Heart right ventricle (tissue), 16 donors: ENCODE results near the gene PLD4. TPM values are rescaled to one million over a fixed set of nuclear protein-coding genes. Genes with fewer than 3 reads are reported as not detected.

Source experiments
- ATAC-seq, 8 donors: fragments of 200-7000 bp; cut with Tn5 transposase; one replicate each; pipeline ENCODE4 v1.9.1; 2020; ENCODE audit warnings: mild to moderate bottlenecking in 8 of 8, moderate library complexity in 8 of 8, moderate number of reproducible peaks in 1 of 8
- DNase-seq, 2 donors: peaks; one replicate each; pipeline ENCODE4 v3.0.0-alpha.2; 2020
- H3K27ac ChIP-seq, 10 donors: fragments of 200-600 bp; sonication (generic) in 2 of 10; one replicate each; pipeline versions ENCODE4 v1.5.0 to v1.8.0; 2020 to 2022; ENCODE audit warnings: mild to moderate bottlenecking in 3 of 10
- H3K27me3 ChIP-seq, 7 donors: fragments of 200-600 bp; one replicate each; pipeline ENCODE4 v1.8.0; 2021 to 2022; ENCODE audit warnings: mild to moderate bottlenecking in 2 of 7
- H3K36me3 ChIP-seq, 9 donors: fragments of 200-600 bp; sonication (generic) in 1 of 9; one replicate each; pipeline versions ENCODE4 v1.5.0 to v1.8.0; 2020 to 2022; ENCODE audit warnings: mild to moderate bottlenecking in 2 of 9
- H3K4me1 ChIP-seq, 9 donors: fragments of 200-600 bp; sonication (generic) in 1 of 9; one replicate each; pipeline versions ENCODE4 v1.5.0 to v1.8.0; 2020 to 2022; ENCODE audit warnings: mild to moderate bottlenecking in 4 of 9
- H3K4me3 ChIP-seq, 10 donors: fragments of 200-600 bp; sonication (generic) in 2 of 10; one replicate each; pipeline versions ENCODE4 v1.5.0 to v1.8.0; 2020 to 2022; ENCODE audit warnings: mild to moderate bottlenecking in 7 of 10, moderate library complexity in 2 of 10
- H3K9me3 ChIP-seq, 11 donors: fragments of 200-600 bp in 10 of 11; sonication (generic) in 2 of 11; one replicate each; pipeline versions ENCODE4 v1.5.0 to v1.8.0; 2013 to 2022; ENCODE audit warnings: mild to moderate bottlenecking in 2 of 11, control low read depth in 1 of 11, moderate library complexity in 1 of 11
- WGBS, 2 donors: extraction: QIAGEN DNeasy Blood & Tissue Kit; methylation state at CpG; one replicate each; pipeline ENCODE4 v1.1.7; 2013; ENCODE audit warnings: inconsistent platforms in 1 of 2; 5-methylcytosine and 5-hydroxymethylcytosine counted together
- intact Hi-C, 10 donors: fragments of 100-400 bp; cut with DNase I; formaldehyde crosslinking; loops; one replicate each; pipeline versions ENCODE4 v1.11.1 to v1.14.2; 2022
- long read RNA-seq, 3 donors: library from polyadenylated mRNA; unstranded; transcript quantifications; one replicate each; pipeline ENCODE4 v2.0.0, GENCODE V29; 2020 to 2021
- polyA plus RNA-seq, 2 donors: library from polyadenylated mRNA; stranded (reverse); fragments of 200-250 nt; gene quantifications; one replicate each; pipeline ENCODE4 v1.2.3, GENCODE V29; 2013
- total RNA-seq, 10 donors: library from RNA; stranded (reverse); fragmentation: NEBNext Ultra II Directional in 3 of 10; extraction: Animal tissue kit (Norgen Biotek cat#: 25700) in 3 of 10; gene quantifications; one replicate each; pipeline versions ENCODE4 v1.2.1 to v1.2.4, GENCODE V29; 2021 to 2023
- TF ChIP-seq, protein P1 (sequence below), 9 donors: fragments of 200-600 bp; sonication (generic) in 2 of 9; IDR thresholded peaks; one replicate each; pipeline versions ENCODE4 v1.5.0 to v1.8.0; 2021 to 2022; ENCODE audit warnings: antibody characterized with exemption in 9 of 9, mild to moderate bottlenecking in 5 of 9, moderate library complexity in 1 of 9
- donor health status: Arrhythmogenic right ventricular cardiomyopathy.
- donor health status: ischemic (EF 13 %, LVEDD 7.1; RV severe dilation, severe dysfunction).
- donor health status: healthy with polysubstance abuse.
- donor health status: DM: no; HTN: yes; CAD: no.
- donor health status: DM: no; HTN: no; CAD: no.
- donor health status: ischemic (EF 25% LVEDD 6.9; RV normal size, moderate dysfunction).
- donor health status: ischemic (EF 25% LVEDD 5.7; RV mildly dilated, moderate dysfunction).
- donor health status: healthy.
- donor health status: DM: yes; HTN: yes; CAD: no.
- donor health status: Ischemic cardiomyopathy.
- donor health status: ischemic (EF 35%, LVEDD 5.7; RV mildly dilated, moderate dysfunction).
- donor health status: nonischemic (EF 11% LVEDD 7.7; RV severe dilation, severe dysfunction).
- donor health status: DM: yes; HTN: yes; CAD: no.
- donor health status: PGD.
- donor health status: ischemic (EF 29% LVEDD 5.4; RV normal size, mild dysfunction).
- donor health status: nonischemic (EF 23%, LVEDD 6.1; RV moderate dilation, normal function).

PLD4 gene, protein sequence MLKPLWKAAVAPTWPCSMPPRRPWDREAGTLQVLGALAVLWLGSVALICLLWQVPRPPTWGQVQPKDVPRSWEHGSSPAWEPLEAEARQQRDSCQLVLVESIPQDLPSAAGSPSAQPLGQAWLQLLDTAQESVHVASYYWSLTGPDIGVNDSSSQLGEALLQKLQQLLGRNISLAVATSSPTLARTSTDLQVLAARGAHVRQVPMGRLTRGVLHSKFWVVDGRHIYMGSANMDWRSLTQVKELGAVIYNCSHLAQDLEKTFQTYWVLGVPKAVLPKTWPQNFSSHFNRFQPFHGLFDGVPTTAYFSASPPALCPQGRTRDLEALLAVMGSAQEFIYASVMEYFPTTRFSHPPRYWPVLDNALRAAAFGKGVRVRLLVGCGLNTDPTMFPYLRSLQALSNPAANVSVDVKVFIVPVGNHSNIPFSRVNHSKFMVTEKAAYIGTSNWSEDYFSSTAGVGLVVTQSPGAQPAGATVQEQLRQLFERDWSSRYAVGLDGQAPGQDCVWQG
- total RNA-seq: under 1 TPM in 9 of 10 donors, not detected in 1; 0.23 to 0.91 (median 0.50) TPM
- under 1 TPM; 0.07 to 0.13 TPM for polyA plus RNA-seq
- long read RNA-seq, donor 1: 0 reads
- long read RNA-seq, donor 2: 0 reads
- long read RNA-seq, donor 3: 0 reads

DNA sequence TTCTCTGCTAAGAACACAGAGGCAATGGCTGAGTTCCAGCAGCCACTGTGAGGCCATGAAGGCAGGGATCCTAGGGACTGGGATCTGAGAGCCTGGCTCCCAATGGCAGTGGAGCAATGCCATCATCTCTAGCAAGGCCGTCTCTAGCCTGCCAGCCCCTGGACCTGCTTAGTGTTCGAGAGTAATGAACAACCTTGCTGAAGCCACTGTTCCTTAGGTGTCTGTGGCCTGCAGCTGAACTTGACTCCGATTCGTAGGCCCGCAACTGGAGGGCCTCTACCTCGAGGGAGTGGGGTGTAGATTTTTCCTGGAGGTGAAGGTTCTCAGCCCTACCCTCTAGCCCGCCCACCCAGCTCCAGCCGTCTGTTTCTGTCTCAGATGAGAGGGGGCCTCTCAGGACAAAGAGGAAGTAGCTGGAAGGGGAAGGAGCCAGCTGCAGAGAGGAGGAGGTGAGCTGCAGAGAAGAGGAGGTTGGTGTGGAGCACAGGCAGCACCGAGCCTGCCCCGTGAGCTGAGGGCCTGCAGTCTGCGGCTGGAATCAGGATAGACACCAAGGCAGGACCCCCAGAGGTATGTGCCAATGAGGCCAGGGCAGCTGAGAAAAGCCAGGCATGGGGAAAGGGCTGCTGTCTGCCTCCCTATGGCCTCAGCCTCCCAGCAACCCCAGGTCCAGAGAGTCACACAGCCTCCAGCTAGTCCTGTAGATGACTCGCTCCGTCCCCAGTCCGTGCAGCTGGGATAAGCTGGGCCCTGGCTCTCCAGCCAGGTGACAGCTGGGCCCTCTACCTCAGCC is at the start of gene PLD4:
TSS of gene PLD4 (plus strand) at position 459 of the 793 bp plus-strand sequence. CDS start 2,262 bp downstream, outside the sequence.
- TF ChIP-seq, protein P1, sequence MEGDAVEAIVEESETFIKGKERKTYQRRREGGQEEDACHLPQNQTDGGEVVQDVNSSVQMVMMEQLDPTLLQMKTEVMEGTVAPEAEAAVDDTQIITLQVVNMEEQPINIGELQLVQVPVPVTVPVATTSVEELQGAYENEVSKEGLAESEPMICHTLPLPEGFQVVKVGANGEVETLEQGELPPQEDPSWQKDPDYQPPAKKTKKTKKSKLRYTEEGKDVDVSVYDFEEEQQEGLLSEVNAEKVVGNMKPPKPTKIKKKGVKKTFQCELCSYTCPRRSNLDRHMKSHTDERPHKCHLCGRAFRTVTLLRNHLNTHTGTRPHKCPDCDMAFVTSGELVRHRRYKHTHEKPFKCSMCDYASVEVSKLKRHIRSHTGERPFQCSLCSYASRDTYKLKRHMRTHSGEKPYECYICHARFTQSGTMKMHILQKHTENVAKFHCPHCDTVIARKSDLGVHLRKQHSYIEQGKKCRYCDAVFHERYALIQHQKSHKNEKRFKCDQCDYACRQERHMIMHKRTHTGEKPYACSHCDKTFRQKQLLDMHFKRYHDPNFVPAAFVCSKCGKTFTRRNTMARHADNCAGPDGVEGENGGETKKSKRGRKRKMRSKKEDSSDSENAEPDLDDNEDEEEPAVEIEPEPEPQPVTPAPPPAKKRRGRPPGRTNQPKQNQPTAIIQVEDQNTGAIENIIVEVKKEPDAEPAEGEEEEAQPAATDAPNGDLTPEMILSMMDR (IDR thresholded peaks at IDR 0.05): no peak
- Histone ChIP-seq H3K36me3 (no peaks in the 10 kb centered on the region), H3K27me3 (peaks cover 0 to 18% (median 5%) of the 10 kb centered on the region in 7 donors), H3K9me3 (peaks cover 0 to 9% (median 0%) of the 10 kb centered on the region in 11 donors), H3K4me3 (peak within 1 kb of the TSS in 1 of 10 donors; percentile 6), H3K27ac (no peak within 1 kb of the TSS), H3K4me1 (peaks cover 0 to 25% (median 0%) of the 10 kb centered on the region in 9 donors)
- no peak for ATAC-seq
- DNase-seq: no peak
- 78 to 81% methylated on average over 14 of the region's 14 CpGs for WGBS, 2 donors
- intact Hi-C loops: no loop called here

DNA sequence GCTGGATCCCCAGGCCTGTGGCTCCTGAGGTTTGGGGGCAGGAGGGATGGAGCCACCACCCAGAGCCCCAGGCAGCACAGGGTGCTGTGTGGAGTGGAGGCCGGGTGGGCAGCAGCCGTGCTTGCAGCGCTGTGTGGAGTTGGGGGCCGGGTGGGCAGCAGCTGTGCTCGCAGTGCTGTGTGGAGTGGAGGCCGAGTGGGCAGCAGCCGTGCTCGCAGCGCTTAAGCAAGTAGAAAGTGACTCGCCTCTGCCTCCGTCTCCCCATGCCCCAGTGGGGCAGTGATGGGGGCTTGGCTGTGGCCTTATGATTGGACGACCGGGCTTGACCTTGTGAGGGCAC is 49.3 kb upstream of the PLD4 start:
- 96 to 98% methylated on average over 13 of the region's 13 CpGs for WGBS, 2 donors
- peak in 1 of 2 donors; percentile 7 for DNase-seq
- intact Hi-C loops: no loop called here
- no peak overlapping the region for H3K4me3 ChIP-seq
- H3K27ac ChIP-seq: no peak overlapping the region
- no peaks in the 10 kb centered on the region for H3K27me3 ChIP-seq
- peaks cover 0 to 12% (median 4%) of the 10 kb centered on the region in 9 donors for H3K4me1 ChIP-seq
- H3K9me3 ChIP-seq: no peaks in the 10 kb centered on the region
- TF ChIP-seq, protein P1 (IDR thresholded peaks at IDR 0.05): no peak
- ATAC-seq: no peak
- peaks cover 0 to 27% (median 0%) of the 10 kb centered on the region in 9 donors for H3K36me3 ChIP-seq

DNA sequence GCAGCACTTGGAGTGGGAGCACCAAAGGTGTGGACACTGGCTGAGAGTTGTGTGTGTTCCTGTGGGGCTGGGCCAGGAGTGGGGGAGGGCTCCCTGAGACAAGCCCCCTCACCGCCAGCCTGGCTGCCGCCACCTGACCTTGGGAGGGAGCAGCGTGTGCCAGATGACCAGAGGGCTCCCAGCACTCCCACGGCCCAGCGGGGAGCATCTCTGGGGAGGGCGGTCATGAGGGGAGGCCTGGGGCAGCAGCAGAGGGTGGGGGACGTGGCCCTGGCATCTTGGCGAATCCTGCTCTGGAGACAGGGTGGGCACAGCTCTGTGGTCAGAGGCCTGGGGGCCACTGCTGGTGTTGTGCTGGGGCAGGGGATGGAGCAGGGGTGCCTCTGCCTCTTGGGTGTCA is 48.9 kb upstream of the PLD4 start:
- Histone ChIP-seq H3K27me3 (no peaks in the 10 kb centered on the region), H3K9me3 (no peaks in the 10 kb centered on the region), H3K36me3 (peaks cover 0 to 31% (median 0%) of the 10 kb centered on the region in 9 donors), H3K4me1 (peaks cover 0 to 13% (median 4%) of the 10 kb centered on the region in 9 donors), H3K27ac (no peak overlapping the region), H3K4me3 (no peak overlapping the region)
- DNase-seq (peak in 1 of 2 donors; percentile 7), ATAC-seq (peak in 1 of 8 donors; percentile 2)
- intact Hi-C loops: no loop called here
- TF ChIP-seq, protein P1 (IDR thresholded peaks at IDR 0.05): no peak
- WGBS, 2 donors: 93 to 96% methylated on average over 8 of the region's 8 CpGs

DNA sequence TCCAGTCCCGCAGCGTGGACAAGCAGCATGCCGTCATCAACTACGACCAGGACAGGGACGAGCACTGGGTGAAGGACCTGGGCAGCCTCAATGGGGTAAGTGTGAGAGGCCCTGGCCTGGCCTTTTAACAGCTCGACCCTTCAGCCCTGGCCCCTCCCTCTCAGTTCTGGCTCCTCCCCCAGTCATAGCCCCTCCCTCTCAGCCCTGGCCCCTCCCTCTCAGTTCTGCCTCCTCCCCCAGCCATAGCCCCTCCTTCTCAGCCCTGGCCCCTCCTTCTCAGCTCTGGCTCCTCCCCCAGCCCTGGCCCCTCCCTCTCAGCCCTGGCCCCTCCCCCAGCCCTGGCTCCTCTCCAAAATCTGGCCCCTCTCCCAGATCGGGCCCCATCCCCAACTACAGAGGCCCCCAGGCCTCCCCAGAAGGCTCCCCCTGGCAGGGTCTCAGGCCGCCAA is 48.4 kb upstream of the PLD4 start:
- peak in 6 of 8 donors; percentile 4 to 34 (median 18) for ATAC-seq

More for the DNA sequence above, 48.4 kb upstream of the PLD4 start:
- TF ChIP-seq, protein P1 (IDR thresholded peaks at IDR 0.05): no peak
- no peak overlapping the region for H3K4me3 ChIP-seq
- no peak overlapping the region for H3K27ac ChIP-seq
- DNase-seq: peak in 1 of 2 donors; percentile 28
- WGBS, 2 donors: 79 to 87% methylated on average over 6 to 8 of the region's 8 CpGs
- H3K36me3 ChIP-seq: peaks cover 0 to 33% (median 0%) of the 10 kb centered on the region in 9 donors
- H3K9me3 ChIP-seq: no peaks in the 10 kb centered on the region
- peaks cover 0 to 18% (median 4%) of the 10 kb centered on the region in 9 donors for H3K4me1 ChIP-seq
- intact Hi-C loops: no loop called here
- no peaks in the 10 kb centered on the region for H3K27me3 ChIP-seq
